GM23338 (cell line): ENCODE data around the gene WNT7A. TPM values are rescaled to one million over a fixed set of nuclear protein-coding genes. Genes with fewer than 3 reads are reported as not detected.
A peak's percentile ranks its signal among the peaks of the same experiment; 100 is the strongest.

Experiments
- ATAC-seq: fragments of 200-7000 bp; cut with Tn5 transposase; 3 replicates; pipeline ENCODE4 v1.9.1; 2020
- DNase-seq: peaks from one replicate; pipeline ENCODE4 v3.0.0-alpha.2; 2015; ENCODE audit warnings: low spot score
- H2AFZ ChIP-seq: fragments of 200-600 bp; sonication (generic); 2 replicates; pipeline ENCODE4 v1.8.0; 2016; ENCODE audit warnings: antibody characterized with exemption, mild to moderate bottlenecking, moderate library complexity
- H3F3A ChIP-seq: fragments of 200-600 bp; sonication (generic); replicated peaks from 2 replicates; pipeline ENCODE4 v1.8.0; 2017; ENCODE audit warnings: antibody characterized with exemption, mixed run types, low read depth
- H3K27ac ChIP-seq: fragments of 200-600 bp; sonication (generic); 2 replicates; pipeline ENCODE4 v1.6.1; 2016; ENCODE audit warnings: low read depth
- H3K27me3 ChIP-seq: fragments of 200-600 bp; sonication (generic); 2 replicates; pipeline ENCODE4 v1.8.0; 2016; ENCODE audit warnings: mild to moderate bottlenecking, mixed run types, moderate library complexity; ENCODE audit not compliant: insufficient read depth
- H3K36me3 ChIP-seq: fragments of 200-600 bp; sonication (generic); 2 replicates; pipeline ENCODE4 v1.8.0; 2016; ENCODE audit warnings: mild to moderate bottlenecking; ENCODE audit not compliant: insufficient read depth
- H3K4me1 ChIP-seq: fragments of 200-600 bp; sonication (generic); 2 replicates; pipeline ENCODE4 v1.8.0; 2016; ENCODE audit warnings: mild to moderate bottlenecking, moderate library complexity; ENCODE audit not compliant: insufficient read depth
- H3K4me2 ChIP-seq: fragments of 200-600 bp; sonication (generic); 2 replicates; pipeline ENCODE4 v1.7.1; 2017; ENCODE audit warnings: mixed run types
- H3K4me3 ChIP-seq: fragments of 200-600 bp; sonication (generic); 2 replicates; pipeline ENCODE4 v1.6.1; 2016; ENCODE audit warnings: mixed run types
- H3K79me2 ChIP-seq: fragments of 200-600 bp; sonication (generic); replicated peaks from 2 replicates; pipeline ENCODE4 v1.8.0; 2017; ENCODE audit warnings: mild to moderate bottlenecking; ENCODE audit not compliant: insufficient read depth
- H3K9me2 ChIP-seq: fragments of 200-600 bp; sonication (generic); 2 replicates; pipeline ENCODE4 v1.8.0; 2017; ENCODE audit not compliant: insufficient read depth
- H4K20me1 ChIP-seq: fragments of 200-600 bp; sonication (generic); replicated peaks from 2 replicates; pipeline ENCODE4 v1.8.0; 2017; ENCODE audit warnings: mild to moderate bottlenecking; ENCODE audit not compliant: insufficient read depth
- H3K27ac Mint-ChIP-seq: 2 replicates; pipeline ENCODE4 v1.8.0; 2020; ENCODE audit warnings: inconsistent platforms, mild to moderate bottlenecking, moderate library complexity, mixed read lengths
- H3K27me3 Mint-ChIP-seq: 3 replicates; pipeline ENCODE4 v1.8.0; 2022; ENCODE audit warnings: low read depth, mild to moderate bottlenecking, moderate library complexity, mixed read lengths, inconsistent platforms; ENCODE audit not compliant: insufficient read depth, poor library complexity
- H3K36me3 Mint-ChIP-seq: 3 replicates; pipeline ENCODE4 v1.8.0; 2021; ENCODE audit warnings: low read depth, mild to moderate bottlenecking, inconsistent platforms, moderate library complexity, mixed read lengths
- H3K4me1 Mint-ChIP-seq: 3 replicates; pipeline ENCODE4 v1.8.0; 2020; ENCODE audit warnings: mild to moderate bottlenecking, inconsistent platforms, mixed read lengths
- H3K4me3 Mint-ChIP-seq: 3 replicates; pipeline ENCODE4 v1.8.0; 2021; ENCODE audit warnings: moderate library complexity, mild to moderate bottlenecking, inconsistent platforms, mixed read lengths
- H3K9me3 Mint-ChIP-seq: 3 replicates; pipeline ENCODE4 v1.8.0; 2020; ENCODE audit warnings: moderate library complexity, mild to moderate bottlenecking, inconsistent platforms, mixed read lengths
- CREB1 ChIP-seq: fragments of 250-450 bp; sonication (Bioruptor Pico); IDR thresholded peaks from 2 replicates; pipeline ENCODE4 v1.5.0; 2020; ENCODE audit warnings: low read depth, mild to moderate bottlenecking, moderate library complexity
- EZH2 ChIP-seq: fragments of 200-600 bp; sonication (generic); IDR thresholded peaks from one replicate; pipeline ENCODE4 v1.8.0; 2017; ENCODE audit warnings: antibody characterized with exemption, mild to moderate bottlenecking, low read depth; ENCODE audit not compliant: unreplicated experiment
- JUNB ChIP-seq: IDR thresholded peaks from one replicate; pipeline ENCODE4 v1.6.1; 2016; ENCODE audit warnings: antibody characterized with exemption; ENCODE audit not compliant: unreplicated experiment
- NANOG ChIP-seq: IDR thresholded peaks from 2 replicates; pipeline ENCODE4 v1.6.1; 2016; ENCODE audit warnings: antibody characterized with exemption, borderline replicate concordance
- POLR2AphosphoS5 ChIP-seq: IDR thresholded peaks from 2 replicates; pipeline ENCODE4 v1.6.1; 2016; ENCODE audit warnings: antibody characterized with exemption, low read depth
- STAT1 ChIP-seq: IDR thresholded peaks from one replicate; pipeline ENCODE4 v1.6.1; 2016; ENCODE audit warnings: antibody characterized with exemption; ENCODE audit not compliant: unreplicated experiment
- ZNF114 ChIP-seq: fragments of 250-450 bp; sonication (Bioruptor Pico); IDR thresholded peaks from 2 replicates; pipeline ENCODE4 v1.5.0; 2020; ENCODE audit warnings: mild to moderate bottlenecking, moderate library complexity
- ZNF331 ChIP-seq: fragments of 250-450 bp; sonication (Bioruptor Pico); IDR thresholded peaks from 2 replicates; pipeline ENCODE4 v1.5.0; 2020; ENCODE audit warnings: low read depth, mild to moderate bottlenecking, moderate library complexity
- polyA plus RNA-seq: library from polyadenylated mRNA; unstranded; fragments of >200 nt; fragmentation: Nextera tagmentation; extraction: Ambion mirVana; gene quantifications from 2 replicates; pipeline ENCODE4 v1.2.1, GENCODE V29; 2016
- total RNA-seq: library from RNA; depleted of rRNA; stranded (reverse); fragments of >200 nt; shearing (Covaris generic); gene quantifications from 2 replicates; pipeline ENCODE4 v1.2.3, GENCODE V29; 2014
- TF ChIP-seq, protein P1 (sequence below), 2 experiments: fragments of 200-600 bp in 1 of 2; sonication (generic) in 1 of 2; conservative IDR thresholded peaks; 2 replicates each; pipeline versions ENCODE4 v1.5.1 to v1.6.1; 2016 to 2017; ENCODE audit warnings: antibody characterized with exemption in 2 of 2, low read depth in 2 of 2, mild to moderate bottlenecking in 2 of 2, moderate library complexity in 1 of 2
- TF ChIP-seq, protein P2 (sequence below): IDR thresholded peaks from 2 replicates; pipeline ENCODE4 v1.6.1; 2016; ENCODE audit warnings: antibody characterized with exemption

WNT7A gene
- total and polyA plus RNA-seq, 2 experiments from 2014 or later, result not detected

DNA sequence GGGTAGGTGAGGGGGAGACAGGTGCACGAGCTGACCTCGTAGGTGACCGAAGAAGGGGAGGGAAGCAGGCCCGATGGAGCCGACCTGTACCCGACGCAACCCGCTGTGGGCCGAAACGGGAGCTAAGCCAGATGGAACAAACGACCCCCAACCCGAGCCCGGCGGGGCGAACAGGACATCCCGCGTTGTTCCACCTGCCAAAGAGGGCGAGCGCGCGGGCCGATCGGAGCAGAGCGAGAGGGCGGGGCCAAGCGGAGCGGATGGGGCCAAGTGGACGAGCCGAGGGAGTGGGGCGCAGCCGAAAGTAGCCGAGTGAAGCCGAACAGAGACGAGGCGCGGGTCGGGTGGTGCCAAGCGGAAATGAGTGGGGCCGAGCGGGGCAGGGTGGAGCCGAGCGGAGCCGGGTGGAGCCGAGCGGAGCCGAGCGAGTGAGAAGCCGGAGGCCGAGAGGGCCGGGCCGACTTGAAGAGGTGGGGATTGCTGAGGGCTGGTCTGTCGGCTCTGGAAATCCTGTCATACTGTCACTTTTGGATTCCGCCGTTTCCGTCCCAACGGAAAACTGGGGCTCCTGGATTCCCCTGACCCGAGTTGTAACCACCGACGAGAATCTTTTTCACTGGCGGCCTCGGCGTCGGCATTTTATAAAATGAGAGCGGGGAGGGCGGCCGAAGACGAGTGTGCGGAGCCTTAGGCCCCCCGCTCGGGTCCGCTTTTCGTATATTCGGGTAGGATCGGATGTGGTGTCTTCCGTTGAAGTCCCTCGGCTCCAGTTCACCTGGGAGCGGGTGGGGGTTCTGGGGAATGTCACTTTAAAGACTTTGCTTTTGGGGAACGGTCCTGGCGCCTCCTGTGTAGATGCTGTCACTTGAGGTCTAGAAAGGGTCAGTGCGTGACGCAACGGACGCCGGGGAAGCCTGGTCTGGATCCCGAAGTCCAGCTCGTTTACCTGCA, 15.6 kb upstream of the WNT7A start:
- Histone ChIP-seq H3K4me2 (peak overlapping the region; percentile 97), H3K4me1 (peaks cover 5% of the 10 kb centered on the region; the same call in 1 of the 2 replicates), H3K9me2 (peaks cover 6% of the 10 kb centered on the region; the same call in 1 of the 2 replicates), H4K20me1 (no peaks in the 10 kb centered on the region), H3K36me3 (no peaks in the 10 kb centered on the region), H3K79me2 (no peaks in the 10 kb centered on the region), H2AFZ (peak overlapping the region; percentile 100), H3K27ac (no peak overlapping the region), H3F3A (no peaks in the 10 kb centered on the region), H3K27me3 (peaks cover 26% of the 10 kb centered on the region), H3K4me3 (peak overlapping the region; percentile 90)
- ATAC-seq (peak; percentile 96), DNase-seq (peak; percentile 98)
- H3K4me3 Mint-ChIP-seq, result peak overlapping the region; percentile 88
- no peaks in the 10 kb centered on the region; the same call in 2 of the 3 replicates for H3K36me3 Mint-ChIP-seq
- no peak overlapping the region for H3K27ac Mint-ChIP-seq
- H3K4me1 Mint-ChIP-seq, result peaks cover 8% of the 10 kb centered on the region
- H3K27me3 Mint-ChIP-seq, result peaks cover 33% of the 10 kb centered on the region
- H3K9me3 Mint-ChIP-seq, result peaks cover 20% of the 10 kb centered on the region
- TF ChIP-seq NANOG (no peak), JUNB (no peak), POLR2AphosphoS5 (peak; percentile 52; the same call in 1 of the 2 replicates)

DNA sequence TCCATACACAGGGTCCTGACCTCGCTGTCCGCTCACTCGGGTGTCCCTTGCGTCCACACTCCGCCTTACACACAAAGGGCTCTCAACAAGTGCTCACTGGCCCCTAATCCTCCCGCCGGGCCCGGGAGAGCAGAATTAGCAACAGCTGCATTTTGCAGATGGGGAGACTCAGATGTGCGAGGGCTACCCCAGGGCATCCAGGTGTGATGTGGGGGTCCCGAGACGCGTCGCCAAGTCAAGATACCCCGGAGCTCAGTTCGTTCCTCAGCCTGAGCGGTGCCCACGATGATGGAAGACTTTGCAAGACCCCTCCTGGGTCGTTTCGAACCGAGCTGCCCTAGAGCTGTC, 14.9 kb upstream of the WNT7A start:
- Histone ChIP-seq H3K9me2 (peaks cover 6% of the 10 kb centered on the region; the same call in 1 of the 2 replicates), H3K79me2 (no peaks in the 10 kb centered on the region), H3K4me1 (peaks cover 5% of the 10 kb centered on the region; the same call in 1 of the 2 replicates), H3K4me2 (peak overlapping the region; percentile 97), H3K4me3 (peak overlapping the region; percentile 90), H3K36me3 (no peaks in the 10 kb centered on the region), H3F3A (no peaks in the 10 kb centered on the region), H3K27me3 (peaks cover 26% of the 10 kb centered on the region), H4K20me1 (no peaks in the 10 kb centered on the region), H2AFZ (peak overlapping the region; percentile 100), H3K27ac (no peak overlapping the region)
- DNase-seq (no peak), ATAC-seq (no peak)
- peak overlapping the region; percentile 88 for H3K4me3 Mint-ChIP-seq
- H3K36me3 Mint-ChIP-seq, result no peaks in the 10 kb centered on the region; the same call in 2 of the 3 replicates
- H3K27me3 Mint-ChIP-seq, result peaks cover 32% of the 10 kb centered on the region
- H3K4me1 Mint-ChIP-seq, result peaks cover 8% of the 10 kb centered on the region
- no peak overlapping the region for H3K27ac Mint-ChIP-seq
- TF ChIP-seq ZNF331 (CRISPR knock-in tag) (no peak), EZH2 (peak; percentile 40)
- H3K9me3 Mint-ChIP-seq, result peaks cover 13% of the 10 kb centered on the region

DNA sequence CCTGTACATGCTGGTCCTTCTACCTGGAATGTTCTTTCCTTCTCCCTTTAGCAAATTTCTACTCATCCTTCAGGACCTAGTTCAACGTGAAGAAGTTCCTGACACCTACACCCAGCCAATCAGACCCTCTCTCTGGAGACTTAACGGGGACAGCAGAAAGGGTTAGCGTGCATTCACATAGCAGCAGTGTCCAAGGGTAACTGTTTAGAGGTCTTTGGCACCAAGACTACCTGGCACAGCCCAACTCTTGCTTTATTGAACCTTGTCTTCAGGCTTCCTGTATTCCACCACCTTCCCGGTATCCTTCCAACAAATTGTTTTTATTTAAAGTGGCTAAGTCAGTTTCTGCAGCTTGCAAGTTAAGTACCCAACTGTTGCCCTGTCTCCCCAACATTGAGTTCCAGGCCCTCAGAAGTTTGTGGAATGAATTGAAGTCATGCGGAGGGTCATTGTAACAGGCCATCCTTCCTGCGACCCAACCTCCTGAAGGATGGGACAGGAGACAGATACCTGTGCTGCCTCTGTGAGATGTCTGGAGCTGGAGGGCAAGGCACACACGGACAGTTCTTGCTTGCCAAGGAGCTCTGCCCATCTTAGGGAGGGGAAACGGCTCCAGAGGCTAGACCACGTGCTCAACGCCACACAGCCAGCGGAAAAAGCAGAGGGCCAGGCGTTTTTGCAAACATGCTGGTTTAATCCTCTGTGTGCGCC, 14.4 kb upstream of the WNT7A start:
- Histone ChIP-seq H3K4me1 (peaks cover 5% of the 10 kb centered on the region; the same call in 1 of the 2 replicates), H3F3A (no peaks in the 10 kb centered on the region), H3K27me3 (peaks cover 26% of the 10 kb centered on the region), H3K36me3 (no peaks in the 10 kb centered on the region), H3K27ac (no peak overlapping the region), H3K9me2 (peaks cover 6% of the 10 kb centered on the region; the same call in 1 of the 2 replicates), H2AFZ (peak overlapping the region; percentile 100), H3K4me3 (peak overlapping the region; percentile 90; the same call in 1 of the 2 replicates), H3K4me2 (peak overlapping the region; percentile 97), H4K20me1 (no peaks in the 10 kb centered on the region), H3K79me2 (no peaks in the 10 kb centered on the region)
- Mint-ChIP-seq H3K4me1 (peaks cover 8% of the 10 kb centered on the region), H3K9me3 (peaks cover 8% of the 10 kb centered on the region), H3K36me3 (no peaks in the 10 kb centered on the region; the same call in 2 of the 3 replicates), H3K27me3 (peaks cover 32% of the 10 kb centered on the region), H3K4me3 (peak overlapping the region; percentile 88), H3K27ac (no peak overlapping the region)
- DNase-seq (no peak), ATAC-seq (no peak)
- TF ChIP-seq, protein P1, sequence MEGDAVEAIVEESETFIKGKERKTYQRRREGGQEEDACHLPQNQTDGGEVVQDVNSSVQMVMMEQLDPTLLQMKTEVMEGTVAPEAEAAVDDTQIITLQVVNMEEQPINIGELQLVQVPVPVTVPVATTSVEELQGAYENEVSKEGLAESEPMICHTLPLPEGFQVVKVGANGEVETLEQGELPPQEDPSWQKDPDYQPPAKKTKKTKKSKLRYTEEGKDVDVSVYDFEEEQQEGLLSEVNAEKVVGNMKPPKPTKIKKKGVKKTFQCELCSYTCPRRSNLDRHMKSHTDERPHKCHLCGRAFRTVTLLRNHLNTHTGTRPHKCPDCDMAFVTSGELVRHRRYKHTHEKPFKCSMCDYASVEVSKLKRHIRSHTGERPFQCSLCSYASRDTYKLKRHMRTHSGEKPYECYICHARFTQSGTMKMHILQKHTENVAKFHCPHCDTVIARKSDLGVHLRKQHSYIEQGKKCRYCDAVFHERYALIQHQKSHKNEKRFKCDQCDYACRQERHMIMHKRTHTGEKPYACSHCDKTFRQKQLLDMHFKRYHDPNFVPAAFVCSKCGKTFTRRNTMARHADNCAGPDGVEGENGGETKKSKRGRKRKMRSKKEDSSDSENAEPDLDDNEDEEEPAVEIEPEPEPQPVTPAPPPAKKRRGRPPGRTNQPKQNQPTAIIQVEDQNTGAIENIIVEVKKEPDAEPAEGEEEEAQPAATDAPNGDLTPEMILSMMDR (conservative IDR thresholded peaks at IDR 0.05; ENCODE audit: low read depth in 2 of 2), result no peak
- TF ChIP-seq CREB1 (no peak), ZNF331 (CRISPR knock-in tag) (no peak), EZH2 (no peak), ZNF114 (CRISPR knock-in tag) (no peak), POLR2AphosphoS5 (no peak), STAT1 (no peak), JUNB (no peak), NANOG (no peak)
- TF ChIP-seq, protein P2, sequence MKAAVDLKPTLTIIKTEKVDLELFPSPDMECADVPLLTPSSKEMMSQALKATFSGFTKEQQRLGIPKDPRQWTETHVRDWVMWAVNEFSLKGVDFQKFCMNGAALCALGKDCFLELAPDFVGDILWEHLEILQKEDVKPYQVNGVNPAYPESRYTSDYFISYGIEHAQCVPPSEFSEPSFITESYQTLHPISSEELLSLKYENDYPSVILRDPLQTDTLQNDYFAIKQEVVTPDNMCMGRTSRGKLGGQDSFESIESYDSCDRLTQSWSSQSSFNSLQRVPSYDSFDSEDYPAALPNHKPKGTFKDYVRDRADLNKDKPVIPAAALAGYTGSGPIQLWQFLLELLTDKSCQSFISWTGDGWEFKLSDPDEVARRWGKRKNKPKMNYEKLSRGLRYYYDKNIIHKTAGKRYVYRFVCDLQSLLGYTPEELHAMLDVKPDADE, result no peak
